ENCODE data around the gene NUCKS1.

GRCh38 chr1:205760606-205761005 lies 10.6 kb upstream of the NUCKS1 start:
- no peak for TF ChIP-seq ATF6 (CRISPR knock-in tag; IDR thresholded peaks at IDR 0.05)
- no peak for TF ChIP-seq CTCF (IDR thresholded peaks at IDR 0.05)
- TF ChIP-seq CDX4 (CRISPR knock-in tag; IDR thresholded peaks at IDR 0.05; ENCODE audit: borderline replicate concordance) = no peak
- no peak for TF ChIP-seq USF1 (CRISPR knock-in tag; IDR thresholded peaks at IDR 0.05)
- TF ChIP-seq, protein P1, sequence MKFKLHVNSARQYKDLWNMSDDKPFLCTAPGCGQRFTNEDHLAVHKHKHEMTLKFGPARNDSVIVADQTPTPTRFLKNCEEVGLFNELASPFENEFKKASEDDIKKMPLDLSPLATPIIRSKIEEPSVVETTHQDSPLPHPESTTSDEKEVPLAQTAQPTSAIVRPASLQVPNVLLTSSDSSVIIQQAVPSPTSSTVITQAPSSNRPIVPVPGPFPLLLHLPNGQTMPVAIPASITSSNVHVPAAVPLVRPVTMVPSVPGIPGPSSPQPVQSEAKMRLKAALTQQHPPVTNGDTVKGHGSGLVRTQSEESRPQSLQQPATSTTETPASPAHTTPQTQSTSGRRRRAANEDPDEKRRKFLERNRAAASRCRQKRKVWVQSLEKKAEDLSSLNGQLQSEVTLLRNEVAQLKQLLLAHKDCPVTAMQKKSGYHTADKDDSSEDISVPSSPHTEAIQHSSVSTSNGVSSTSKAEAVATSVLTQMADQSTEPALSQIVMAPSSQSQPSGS (CRISPR knock-in tag; IDR thresholded peaks at IDR 0.05; ENCODE audit: borderline replicate concordance, low read depth) = no peak
